Suprapubic skin (tissue), 4 donors: ENCODE measurements around the gene GTSE1.

ENCODE experiments used
- EP300 ChIP-seq: sonication (generic); formaldehyde crosslinking; IDR thresholded peaks from one replicate; pipeline ENCODE4 v1.6.1; 2017; ENCODE audit warnings: antibody characterized with exemption
- POLR2A ChIP-seq, 2 donors: fragments of 450-650 bp; IDR thresholded peaks; one replicate each; pipeline ENCODE4 v1.6.1; 2017; ENCODE audit warnings: antibody characterized with exemption in 2 of 2, mild to moderate bottlenecking in 2 of 2, moderate library complexity in 2 of 2
- POLR2AphosphoS5 ChIP-seq, 3 donors: sonication (generic); formaldehyde crosslinking; IDR thresholded peaks; one replicate each; pipeline ENCODE4 v1.6.1; 2017; ENCODE audit warnings: antibody characterized with exemption in 3 of 3
- TF ChIP-seq, protein P1 (sequence below), 2 donors: fragments of 200-600 bp in 1 of 2; fragments of 450-650 bp in 1 of 2; sonication (generic) in 1 of 2; IDR thresholded peaks; one replicate each; pipeline ENCODE4 v1.5.1; 2016 to 2019; ENCODE audit warnings: antibody characterized with exemption in 2 of 2, mild to moderate bottlenecking in 1 of 2, moderate library complexity in 1 of 2

DNA sequence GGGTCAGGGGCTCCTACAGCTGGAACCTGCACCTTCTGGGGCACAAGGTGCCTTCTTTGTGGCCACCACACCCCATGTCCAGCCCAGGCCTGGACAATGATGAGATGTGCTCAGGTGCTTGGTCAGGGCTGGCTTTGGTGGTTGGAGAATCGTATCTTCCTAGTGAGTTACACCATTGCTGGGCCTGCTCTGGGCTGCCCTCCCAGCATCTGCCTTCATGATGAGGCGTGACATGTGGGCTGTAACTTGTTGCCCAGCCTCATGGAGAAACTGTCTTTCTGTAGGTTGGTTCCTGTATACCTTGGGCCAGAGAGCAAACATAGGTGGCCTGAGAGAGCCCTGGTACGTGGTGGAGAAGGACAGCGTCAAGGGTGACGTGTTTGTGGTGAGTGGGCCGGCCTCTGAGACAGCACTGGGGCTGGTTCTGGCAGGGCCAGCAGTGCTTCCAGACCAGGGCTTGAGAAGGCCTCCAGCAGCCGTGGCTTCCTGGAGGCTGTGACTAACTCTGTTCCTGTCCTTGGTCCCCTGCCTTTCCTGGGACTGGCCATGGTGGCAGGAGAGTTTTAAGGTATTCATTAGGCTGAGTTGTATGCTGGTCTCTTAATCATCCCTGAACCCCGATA, 56.9 kb downstream of the GTSE1 start:
- TF ChIP-seq, protein P1, sequence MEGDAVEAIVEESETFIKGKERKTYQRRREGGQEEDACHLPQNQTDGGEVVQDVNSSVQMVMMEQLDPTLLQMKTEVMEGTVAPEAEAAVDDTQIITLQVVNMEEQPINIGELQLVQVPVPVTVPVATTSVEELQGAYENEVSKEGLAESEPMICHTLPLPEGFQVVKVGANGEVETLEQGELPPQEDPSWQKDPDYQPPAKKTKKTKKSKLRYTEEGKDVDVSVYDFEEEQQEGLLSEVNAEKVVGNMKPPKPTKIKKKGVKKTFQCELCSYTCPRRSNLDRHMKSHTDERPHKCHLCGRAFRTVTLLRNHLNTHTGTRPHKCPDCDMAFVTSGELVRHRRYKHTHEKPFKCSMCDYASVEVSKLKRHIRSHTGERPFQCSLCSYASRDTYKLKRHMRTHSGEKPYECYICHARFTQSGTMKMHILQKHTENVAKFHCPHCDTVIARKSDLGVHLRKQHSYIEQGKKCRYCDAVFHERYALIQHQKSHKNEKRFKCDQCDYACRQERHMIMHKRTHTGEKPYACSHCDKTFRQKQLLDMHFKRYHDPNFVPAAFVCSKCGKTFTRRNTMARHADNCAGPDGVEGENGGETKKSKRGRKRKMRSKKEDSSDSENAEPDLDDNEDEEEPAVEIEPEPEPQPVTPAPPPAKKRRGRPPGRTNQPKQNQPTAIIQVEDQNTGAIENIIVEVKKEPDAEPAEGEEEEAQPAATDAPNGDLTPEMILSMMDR (IDR thresholded peaks at IDR 0.05): no peak
- TF ChIP-seq POLR2A (IDR thresholded peaks at IDR 0.05) (no peak), EP300 (no peak), POLR2AphosphoS5 (IDR thresholded peaks at IDR 0.05) (no peak)
